ENCODE measurements around the gene DEFB124. TPM values are rescaled to one million over a fixed set of nuclear protein-coding genes. Genes with fewer than 3 reads are reported as not detected.
A peak's percentile ranks its signal among the peaks of the same experiment; 100 is the strongest.
"Not testable (repeated sequence)": the region's sequence is repeated elsewhere in the genome, so short reads cannot be mapped to it uniquely, and the experiment has no call there.

Gene DEFB124, protein sequence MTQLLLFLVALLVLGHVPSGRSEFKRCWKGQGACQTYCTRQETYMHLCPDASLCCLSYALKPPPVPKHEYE
- 0.81 TPM for total RNA-seq

DNA sequence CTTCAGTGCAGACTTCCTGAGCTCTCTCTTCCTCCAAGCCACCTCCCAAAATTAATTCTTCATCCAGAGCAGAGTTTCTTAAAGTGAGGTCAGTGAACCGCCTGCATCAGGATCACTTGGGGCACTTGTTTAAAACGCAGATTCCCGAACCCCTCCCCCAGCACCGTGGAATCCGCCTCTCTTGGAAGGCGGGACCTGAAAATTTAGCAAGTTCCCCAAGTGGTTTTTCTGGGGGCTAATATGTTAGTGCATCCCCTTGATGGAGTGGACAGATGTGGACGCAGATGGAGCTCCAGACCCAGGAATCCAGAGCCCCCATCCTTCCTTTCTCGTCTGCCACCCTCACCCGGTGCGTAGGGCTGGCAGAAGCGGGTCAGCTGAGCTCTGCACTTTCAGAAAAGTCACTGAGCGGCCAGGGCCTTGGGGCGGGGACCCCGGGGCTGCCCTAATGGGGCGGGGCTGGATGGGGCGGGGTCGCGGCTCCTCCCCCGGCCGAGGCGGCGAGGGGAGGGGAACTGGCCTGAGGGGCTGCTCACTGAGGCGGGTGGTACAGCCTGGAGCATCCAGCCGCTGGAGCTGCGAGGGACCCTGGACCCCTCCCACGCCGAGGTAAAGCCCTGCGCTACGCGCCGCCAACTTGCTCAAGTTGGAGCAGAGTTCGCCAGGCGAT is at the start of gene DEFB124, which contains the start of gene REM1:
TSS of gene DEFB124 (minus strand) at position 370 of the 670 bp plus-strand sequence. CDS start 2,114 bp downstream, outside the sequence.
TSS of gene REM1 (plus strand) at position 531 of the 670 bp plus-strand sequence. CDS start 1,158 bp downstream, outside the sequence.
- no peak for DNase-seq (ENCODE audit: low spot score)

DNA sequence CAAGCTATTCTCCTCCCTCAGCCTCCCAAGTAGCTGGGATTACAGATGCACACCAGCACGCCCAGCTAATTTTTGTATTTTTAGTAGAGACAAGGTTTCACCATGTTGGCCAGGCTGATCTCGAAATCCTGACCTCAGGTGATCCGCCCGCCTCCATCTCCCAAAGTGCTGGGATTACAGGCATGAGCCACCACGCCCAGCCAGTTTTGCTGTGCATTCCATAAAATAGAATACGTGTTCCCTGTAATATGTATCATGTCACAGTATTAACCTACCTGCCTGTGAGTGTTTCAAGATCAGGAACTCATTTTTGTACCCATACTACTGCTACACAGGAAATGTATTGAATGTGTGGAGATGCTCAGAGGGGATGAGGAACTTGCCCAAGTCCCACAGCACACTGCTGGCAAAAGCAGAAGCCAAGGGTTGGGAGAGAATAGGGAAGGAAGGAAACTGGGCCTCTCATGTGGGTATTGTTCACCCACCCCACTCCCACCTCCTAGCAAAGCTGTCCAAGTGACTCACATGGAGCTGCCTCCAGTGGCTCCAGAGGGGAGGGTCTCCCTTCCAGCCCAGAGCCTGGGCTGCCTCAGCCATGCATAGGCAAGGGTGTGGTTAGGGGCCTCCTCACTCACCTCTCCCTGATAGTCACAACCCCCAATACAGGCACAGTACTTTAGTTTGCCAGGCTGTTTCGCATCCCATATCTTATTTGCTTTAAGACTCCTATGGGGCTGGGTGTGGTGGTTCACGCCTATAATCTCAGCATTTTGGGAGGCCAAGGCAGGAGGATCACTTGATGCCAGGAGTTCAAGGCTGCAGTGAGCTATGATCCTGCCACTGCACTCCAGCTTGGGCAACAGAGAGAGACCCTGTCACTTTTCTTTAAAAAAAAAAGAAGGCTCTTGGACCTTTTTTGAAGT is 48.7 kb upstream of the DEFB124 start:
- no peak for DNase-seq (ENCODE audit: low spot score)

DNA sequence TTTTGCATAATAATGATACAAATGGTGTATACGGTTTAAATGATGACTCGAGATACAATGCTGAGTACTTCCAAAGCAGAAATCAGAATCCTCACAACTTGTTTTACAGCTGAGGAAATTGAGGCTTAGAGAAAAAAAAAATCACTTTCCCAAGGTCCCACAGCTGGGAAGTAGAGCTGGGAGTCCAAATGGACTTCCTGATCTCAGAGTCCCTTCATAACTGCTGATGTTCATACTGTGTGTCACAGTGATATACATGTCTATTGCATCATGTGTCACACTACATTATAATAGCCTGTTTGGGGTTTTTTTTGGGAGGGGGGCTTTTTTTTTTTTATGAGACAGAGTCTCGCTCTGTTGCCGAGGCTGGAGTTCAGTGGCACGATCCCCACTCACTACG is 47.8 kb upstream of the DEFB124 start:
- no peak for DNase-seq (ENCODE audit: low spot score)

DNA sequence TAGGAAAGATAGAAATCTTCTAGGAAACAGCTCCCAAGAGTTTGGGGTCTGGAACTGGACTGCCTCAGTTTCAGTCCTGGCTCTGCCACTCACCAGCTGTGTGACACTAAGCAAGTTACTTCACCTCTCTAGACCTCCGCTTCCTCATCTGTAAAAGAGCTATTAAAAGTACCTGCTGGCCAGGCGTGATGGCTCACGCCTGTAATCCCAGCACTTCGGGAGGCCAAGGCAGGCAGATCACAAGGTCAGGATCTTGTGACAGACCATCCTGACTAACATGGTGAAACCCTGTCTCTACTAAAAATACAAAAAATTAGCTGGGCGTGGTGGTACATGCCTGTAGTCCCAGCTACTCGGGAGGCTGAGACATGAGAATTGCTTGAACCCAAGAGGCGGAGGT is 46.3 kb upstream of the DEFB124 start:
- DNase-seq (ENCODE audit: low spot score), result not testable (repeated sequence)

DNA sequence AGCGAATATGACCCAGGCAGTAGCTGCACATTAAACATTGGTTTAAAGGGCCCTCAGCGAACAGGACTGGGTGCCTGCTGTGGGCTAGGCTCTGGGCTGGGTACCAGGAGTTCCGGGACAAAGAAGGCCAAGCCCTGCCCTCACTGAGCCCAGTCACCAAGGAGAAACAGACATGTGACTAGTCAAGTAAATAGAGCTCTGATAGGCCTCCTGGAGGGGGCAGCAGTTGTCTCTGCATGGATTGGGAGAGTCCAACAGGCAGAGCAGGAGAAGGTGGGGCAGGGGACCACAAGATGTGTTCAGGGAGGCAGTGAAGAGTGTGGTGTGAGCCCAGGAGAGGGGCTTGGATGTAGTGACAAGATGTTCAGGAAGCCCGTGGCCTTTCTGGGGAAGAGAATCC is 42.4 kb upstream of the DEFB124 start:
- DNase-seq (ENCODE audit: low spot score), result peak; percentile 55

DNA sequence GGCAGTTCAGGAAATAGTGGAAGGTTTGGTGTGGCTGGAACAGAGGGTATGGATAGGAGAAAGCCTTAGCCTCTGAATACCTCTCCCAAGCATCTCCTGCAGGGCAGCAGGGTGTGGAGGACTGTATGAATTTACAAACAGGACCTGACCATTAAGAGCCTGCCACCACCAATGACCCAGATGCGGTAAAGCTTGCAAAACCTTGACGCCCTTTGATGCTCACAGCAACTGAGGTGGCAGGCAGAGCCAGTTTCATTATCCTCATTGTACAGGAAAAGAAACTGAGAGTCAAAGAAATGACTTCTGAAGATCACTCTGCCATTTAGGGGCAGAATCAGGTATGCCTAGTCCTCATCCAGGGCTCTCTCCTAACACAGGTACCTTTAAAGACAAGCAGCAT is 41.7 kb upstream of the DEFB124 start:
- DNase-seq (ENCODE audit: low spot score), result no peak

DNA sequence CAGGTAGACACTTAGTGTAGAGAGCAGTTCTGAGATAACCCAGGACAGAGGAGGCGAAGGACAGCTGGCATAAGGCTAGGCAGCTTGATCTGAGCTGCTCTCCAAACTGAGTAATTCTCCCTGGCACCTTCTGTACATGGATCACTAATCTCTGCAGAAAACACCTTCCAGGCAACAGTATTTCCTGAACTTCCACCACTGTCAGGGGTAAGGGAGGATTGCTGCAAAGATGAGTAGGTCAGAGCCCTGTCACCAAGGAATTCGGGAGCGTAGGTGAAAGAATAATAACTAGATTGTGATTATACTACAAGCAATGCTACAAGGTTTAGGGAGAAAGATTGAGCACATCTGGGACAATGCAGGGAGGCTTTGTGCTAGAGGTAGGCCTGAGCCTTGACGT is 41.2 kb upstream of the DEFB124 start:
- no peak for DNase-seq (ENCODE audit: low spot score)

DNA sequence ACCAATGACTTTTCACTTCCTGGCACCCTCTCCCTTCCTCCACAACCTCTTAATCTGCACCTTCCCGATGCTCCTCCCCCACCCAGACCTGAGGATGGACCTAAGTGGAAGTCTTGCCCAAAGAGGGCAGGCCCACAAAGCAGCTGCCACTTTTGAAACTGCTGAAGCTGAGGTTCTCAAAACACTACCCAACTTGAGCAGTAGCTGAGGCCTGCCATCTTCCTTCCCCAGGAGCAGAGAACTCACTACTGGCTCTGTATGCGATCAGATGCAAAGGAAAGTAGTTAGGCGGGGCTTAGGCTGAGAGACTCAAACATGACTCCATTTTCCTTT is 40.8 kb upstream of the DEFB124 start:
- DNase-seq (ENCODE audit: low spot score), result no peak

DNA sequence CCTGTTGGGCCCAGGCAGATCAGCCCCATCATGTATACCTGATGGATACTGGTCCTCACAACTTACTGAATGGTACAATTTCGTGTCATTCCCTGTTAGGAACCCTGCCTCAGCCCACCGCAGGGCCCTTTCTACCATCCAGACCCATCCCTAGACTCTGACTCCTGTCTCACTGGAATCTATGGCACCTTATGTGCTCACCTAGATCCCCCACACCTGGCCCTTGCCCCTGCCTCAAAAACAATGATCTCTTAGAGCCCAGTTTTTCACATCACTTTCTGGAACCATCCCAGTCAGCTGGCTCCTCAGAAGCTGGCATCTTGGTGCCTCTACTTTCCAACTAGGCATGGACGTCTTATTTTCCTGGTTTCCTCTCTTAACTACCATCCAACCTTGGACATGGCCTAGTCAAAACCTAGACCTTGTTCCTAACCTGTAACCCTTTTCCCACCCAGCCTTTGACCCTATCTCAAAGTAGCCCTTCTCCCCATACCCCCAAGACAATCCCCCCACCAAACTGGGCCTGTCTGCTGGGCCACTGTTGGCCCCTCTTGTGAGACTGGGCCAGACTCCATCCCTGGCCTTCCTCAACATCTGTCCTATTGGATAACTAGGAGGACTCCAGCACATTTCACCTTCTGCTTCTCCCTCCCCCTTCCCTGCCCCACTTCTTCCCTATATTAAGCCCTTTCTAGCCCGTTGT is 40.3 kb upstream of the DEFB124 start:
- DNase-seq (ENCODE audit: low spot score), result no peak

DNA sequence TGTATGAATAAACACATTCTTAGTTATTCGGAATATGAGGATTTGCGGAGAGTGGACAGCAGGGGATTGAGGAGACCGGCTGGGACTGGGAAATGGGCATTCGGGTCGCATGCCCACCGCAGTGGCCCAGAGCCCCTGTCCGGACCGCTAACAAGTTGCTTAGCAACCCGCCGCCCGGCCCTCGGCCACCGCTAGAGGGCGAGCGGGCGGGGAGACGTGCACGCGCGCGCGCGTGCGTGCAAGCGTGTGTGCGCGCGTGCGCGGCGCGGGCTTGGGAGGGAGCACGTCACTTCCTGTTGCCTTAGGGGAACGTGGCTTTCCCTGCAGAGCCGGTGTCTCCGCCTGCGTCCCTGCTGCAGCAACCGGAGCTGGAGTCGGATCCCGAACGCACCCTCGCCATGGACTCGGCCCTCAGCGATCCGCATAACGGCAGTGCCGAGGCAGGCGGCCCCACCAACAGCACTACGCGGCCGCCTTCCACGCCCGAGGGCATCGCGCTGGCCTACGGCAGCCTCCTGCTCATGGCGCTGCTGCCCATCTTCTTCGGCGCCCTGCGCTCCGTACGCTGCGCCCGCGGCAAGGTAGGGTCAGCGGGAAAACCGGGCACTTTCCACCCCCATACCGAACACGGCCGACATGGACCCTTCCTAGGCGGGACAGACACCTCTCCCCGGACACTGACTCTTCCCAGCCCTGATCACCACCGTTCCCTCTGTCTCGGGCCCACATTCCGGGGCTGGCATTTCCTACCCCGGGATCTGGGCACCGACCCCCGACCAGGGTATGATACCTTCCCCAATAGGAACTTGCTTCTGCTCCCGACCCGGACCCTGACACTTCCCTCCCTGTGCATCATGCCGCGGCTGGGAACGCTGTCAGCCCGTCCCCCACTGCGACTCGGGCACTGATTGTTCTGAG is 39.5 kb upstream of the DEFB124 start, which contains the start of gene HM13:
TSS of gene HM13 (plus strand) at position 289 of the 918 bp plus-strand sequence. CDS start at position 399, 110 bp downstream.
- DNase-seq (ENCODE audit: low spot score), result peak; percentile 92

DNA sequence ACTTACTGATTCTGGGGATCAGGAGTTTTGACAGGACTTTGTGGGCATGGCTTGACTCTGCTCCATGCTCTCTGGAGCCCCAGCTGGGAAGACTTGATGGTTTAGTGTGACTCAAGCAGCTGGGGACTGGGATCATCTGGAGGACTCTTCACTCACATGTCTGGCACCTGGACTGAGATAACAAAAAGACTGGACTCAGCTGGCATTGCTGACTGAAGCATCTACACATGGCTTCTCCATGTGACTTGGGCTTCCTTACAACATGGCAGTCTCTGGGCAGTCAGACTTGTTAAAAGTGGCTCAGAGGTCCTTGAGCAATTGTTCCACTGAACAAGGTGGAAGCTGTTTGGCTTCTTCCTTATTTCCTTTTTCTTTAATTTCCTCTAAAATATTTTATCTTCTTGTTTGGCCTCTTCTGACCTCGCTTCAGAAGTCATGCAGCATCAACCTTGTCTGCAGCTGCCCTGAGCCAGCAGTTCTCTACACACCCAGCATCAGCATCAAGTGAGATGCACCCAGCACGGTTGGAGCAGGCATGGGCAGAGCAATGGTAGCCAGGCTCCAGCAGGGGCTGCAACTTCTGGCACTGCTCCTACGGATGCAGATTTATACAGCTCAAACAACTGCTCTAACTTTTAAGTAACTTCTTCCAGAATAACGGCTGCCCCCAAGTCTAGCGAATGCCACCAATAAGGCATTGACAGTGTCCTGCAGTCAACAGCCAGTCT is 33.8 kb upstream of the DEFB124 start:
- no peak for DNase-seq (ENCODE audit: low spot score)

DNA sequence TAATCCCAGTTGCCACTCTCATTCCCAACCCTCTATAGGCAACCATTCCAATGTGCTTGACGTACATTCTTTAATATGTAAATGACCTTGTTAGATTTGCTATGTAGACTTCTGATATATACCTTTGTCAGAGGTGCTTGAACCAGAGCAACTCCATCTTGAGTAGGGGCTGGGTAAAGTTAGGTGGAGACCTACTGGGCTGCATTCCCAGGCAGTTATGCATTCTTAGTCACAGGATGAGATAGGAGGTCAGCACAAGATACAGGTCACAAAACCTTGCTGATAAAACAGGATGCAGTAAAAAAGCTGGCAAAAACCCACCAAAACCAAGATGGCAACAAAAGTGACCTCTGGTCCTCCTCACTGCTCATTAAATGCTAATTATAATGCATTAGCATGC is 31.0 kb upstream of the DEFB124 start:
- no peak for DNase-seq (ENCODE audit: low spot score)

DNA sequence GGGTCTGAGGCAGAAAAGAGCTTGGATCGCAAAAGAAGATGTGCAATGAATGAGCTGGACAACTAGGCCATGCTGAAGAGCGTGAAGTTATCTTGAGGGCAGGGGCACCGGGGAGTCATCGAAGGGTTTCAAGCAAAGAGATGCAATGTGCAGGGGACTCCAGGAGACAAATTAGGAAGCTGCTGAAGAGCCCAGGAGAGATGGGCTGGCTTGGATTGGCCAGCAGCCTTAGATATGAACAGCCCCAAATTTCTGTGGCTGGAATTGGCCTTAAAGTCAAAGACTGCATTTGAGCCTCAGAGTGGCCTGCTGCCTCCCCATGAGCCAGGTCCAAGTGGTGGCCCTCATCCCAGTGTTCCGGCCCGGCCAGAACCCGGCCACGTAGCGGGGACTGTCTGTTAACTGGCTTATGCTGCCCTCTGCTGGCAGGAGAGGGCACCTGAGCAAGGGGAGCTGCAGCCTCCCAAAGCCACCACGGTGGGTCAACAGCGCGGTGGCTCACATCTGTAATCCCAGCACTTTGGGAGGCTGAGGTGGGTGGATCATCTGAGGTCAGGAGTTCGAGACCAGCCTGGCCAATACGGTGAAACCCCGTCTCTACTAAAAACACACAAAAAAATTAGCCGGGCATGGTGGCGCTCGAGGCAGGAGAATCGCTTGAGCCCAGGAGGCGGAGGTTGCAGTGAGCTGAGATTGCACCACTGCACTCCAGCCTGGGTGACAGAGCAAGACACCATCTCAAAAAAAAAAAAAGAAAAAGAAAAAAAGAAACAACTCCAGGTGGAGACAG is 28.2 kb upstream of the DEFB124 start:
- DNase-seq (ENCODE audit: low spot score), result peak; percentile 83

DNA sequence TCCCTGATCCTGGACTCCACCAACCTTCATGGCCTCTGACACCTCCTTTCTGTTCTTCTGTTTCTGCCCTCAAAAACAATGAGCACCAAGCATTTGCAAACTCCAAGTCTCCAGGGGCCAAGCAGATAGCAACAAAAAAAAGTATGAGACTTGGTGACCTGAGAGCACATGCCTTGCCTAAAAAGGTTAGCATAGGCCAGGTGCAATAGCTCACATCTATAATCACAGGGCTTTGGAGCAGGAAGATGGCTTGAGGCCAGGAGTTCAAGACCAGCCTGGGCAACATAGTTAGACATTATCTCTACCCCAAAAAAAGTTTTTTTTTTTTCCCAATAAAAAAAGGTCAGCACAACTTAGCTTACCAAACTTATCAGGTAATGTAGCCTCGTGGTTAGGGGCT is 25.6 kb upstream of the DEFB124 start:
- no peak for DNase-seq (ENCODE audit: low spot score)

DNA sequence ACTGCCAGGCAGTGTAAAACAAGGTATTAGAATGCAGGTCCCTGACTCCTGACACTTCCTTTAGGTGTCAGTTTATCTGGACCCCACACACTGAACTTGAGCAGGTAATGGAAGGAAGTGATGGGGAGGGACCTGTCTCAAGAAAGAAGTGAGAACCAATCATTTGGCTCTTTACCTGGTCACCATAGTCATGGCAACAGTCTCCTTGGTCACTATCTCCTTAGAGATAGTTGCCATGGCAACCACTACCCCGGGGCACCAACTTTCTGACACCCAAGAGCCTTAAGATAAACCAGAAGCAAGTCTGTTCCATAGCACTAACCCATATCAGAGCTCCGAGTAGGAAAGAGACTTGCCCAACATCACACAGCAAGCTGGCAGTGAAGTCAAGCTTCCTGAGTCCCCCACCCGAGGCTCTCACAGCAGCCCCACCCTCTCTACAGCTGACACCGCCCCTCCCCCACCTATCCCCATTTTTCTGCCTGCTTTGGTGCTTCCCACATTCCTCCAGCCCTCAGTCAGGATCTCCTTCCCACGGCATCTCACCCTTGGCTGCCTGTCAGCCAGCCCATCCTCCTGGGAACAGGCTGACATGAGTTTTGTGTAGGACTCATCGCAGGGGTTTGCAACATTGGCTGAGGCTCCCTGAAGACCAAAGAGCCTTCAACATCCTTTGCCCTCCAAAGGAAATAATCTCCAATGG is 23.1 kb upstream of the DEFB124 start:
- no peak for DNase-seq (ENCODE audit: low spot score)

DNA sequence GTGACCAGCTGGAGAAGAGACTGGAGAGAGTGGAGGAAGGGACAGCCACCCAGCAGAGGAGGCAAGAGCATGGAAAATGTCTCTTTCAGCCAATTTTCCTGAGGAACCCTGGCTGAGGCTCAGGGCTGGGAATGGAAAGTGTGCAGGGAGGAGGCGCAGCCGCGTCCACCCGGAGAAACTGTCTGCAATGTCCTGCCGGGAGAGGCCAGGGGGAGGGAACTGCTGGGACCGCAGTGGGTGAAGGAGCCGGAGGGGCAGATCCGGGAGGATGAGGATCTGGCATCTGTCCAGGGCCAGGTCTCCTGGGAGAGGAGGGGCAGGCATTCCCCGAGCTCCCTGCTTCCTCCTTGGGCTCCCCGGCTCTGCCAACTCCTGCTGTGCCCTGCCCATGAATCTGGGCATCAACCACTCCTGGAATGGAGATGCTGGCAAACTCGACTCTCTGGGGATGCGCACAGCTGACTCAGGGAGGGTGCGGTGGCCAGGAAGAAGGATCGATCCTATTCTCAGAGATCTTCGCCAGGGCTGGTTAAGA is 21.9 kb upstream of the DEFB124 start:
- DNase-seq (ENCODE audit: low spot score), result peak; percentile 35

DNA sequence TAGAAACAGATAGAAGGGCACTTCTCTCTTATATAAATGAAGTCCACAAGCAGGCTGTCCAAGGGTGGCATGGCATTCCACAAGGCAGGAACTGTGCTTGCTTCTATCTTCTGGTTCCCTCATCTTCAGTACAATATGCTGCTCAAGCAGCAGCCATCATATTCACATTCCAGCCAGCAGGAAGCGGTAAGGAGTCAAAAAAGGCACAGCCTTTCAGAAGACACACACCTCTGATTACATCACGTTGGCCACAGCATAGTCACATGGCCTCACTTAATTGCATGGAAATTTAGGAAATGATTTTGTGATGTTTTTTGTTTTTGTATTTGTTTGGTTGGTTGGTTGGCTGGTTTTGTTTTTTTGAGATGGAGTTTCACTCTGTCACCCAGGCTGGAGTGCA is 19.2 kb upstream of the DEFB124 start:
- no peak for DNase-seq (ENCODE audit: low spot score)

DNA sequence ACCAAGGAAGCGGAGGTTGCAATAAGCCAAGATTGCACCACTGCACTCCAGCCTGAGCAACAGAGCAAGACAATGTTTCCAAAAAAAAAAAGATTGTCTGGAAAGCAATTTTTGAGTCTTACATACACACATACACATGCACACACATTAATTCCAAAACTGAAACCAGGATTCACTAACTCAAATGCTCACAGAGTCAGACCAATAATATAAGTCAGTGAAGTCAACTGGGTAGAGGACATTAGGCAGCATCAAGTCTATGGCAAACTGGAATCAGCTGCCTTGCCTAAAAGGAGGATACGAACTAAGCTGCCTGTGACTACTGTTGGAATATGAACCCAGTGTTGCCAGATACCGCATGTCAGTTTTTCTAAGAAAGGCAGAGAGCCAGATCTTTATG is 15.8 kb upstream of the DEFB124 start:
- DNase-seq (ENCODE audit: low spot score), result no peak

DNA sequence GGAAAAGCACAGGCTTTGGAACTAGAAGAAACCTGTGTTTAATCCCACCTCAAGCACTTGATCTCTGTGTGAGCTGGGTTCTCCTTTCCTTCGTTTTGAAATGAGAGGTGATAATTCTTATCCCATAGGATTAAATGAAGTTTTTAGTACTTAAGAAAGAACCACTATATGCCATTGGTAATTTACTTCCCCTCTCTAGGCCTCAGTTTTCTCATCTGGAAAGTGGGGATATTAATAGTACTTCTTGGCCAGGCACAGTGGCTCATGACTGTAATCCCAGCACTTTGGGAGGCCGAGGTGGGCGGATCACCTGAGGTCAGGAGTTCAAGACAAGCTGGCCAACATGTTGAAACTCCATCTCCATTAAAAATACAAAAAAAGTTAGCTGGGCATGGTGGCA is 14.2 kb upstream of the DEFB124 start:
- DNase-seq (ENCODE audit: low spot score), result no peak

All from mucosa of gallbladder (tissue), 1 donor.